Stomach (tissue), 19 donors: ENCODE measurements around the gene COQ8B. TPM values are rescaled to one million over a fixed set of nuclear protein-coding genes. Genes with fewer than 3 reads are reported as not detected.
A peak's percentile ranks its signal among the peaks of the same experiment; 100 is the strongest.
"Not testable (repeated sequence)": the region's sequence is repeated elsewhere in the genome, so short reads cannot be mapped to it uniquely, and the experiment has no call there.

Experiments
- DNase-seq, 2 donors: peaks; one replicate each; pipeline versions ENCODE4 v3.0.0 to v3.0.0-alpha.2; 2013 to 2019
- H3K27ac ChIP-seq, 5 donors: fragments of 200-600 bp in 4 of 5; sonication (generic) in 4 of 5; one replicate each; pipeline ENCODE4 v1.5.1; 2013 to 2019; ENCODE audit warnings: mild to moderate bottlenecking in 1 of 5, moderate library complexity in 1 of 5
- H3K27me3 ChIP-seq, 3 donors: fragments of 200-600 bp; sonication (generic); one replicate each; pipeline ENCODE4 v1.5.1; 2017 to 2019; ENCODE audit warnings: mixed run types in 1 of 3
- H3K36me3 ChIP-seq, 4 donors: fragments of 200-600 bp; sonication (generic); 1 replicate in 3 of 4; 2 replicates in 1 of 4; pipeline ENCODE4 v1.5.1; 2016 to 2019
- H3K4me1 ChIP-seq, 4 donors: fragments of 200-600 bp; sonication (generic); one replicate each; pipeline ENCODE4 v1.5.1; 2016 to 2019
- H3K4me3 ChIP-seq, 4 donors: fragments of 200-600 bp; sonication (generic) in 3 of 4; one replicate each; pipeline ENCODE4 v1.5.1; 2016 to 2019; ENCODE audit warnings: mild to moderate bottlenecking in 1 of 4
- H3K9me3 ChIP-seq, 4 donors: fragments of 200-600 bp; sonication (generic); one replicate each; pipeline ENCODE4 v1.5.1; 2016 to 2019
- EP300 ChIP-seq: sonication (generic); formaldehyde crosslinking; IDR thresholded peaks from one replicate; pipeline ENCODE4 v1.6.1; 2017; ENCODE audit warnings: antibody characterized with exemption
- POLR2A ChIP-seq, 4 donors: fragments of 450-650 bp; IDR thresholded peaks; one replicate each; pipeline ENCODE4 v1.6.1; 2016; ENCODE audit warnings: antibody characterized with exemption in 4 of 4, control low read depth in 2 of 4, mild to moderate bottlenecking in 1 of 4, moderate library complexity in 1 of 4
- POLR2AphosphoS5 ChIP-seq, 3 donors: sonication (generic); formaldehyde crosslinking; IDR thresholded peaks; one replicate each; pipeline ENCODE4 v1.6.1; 2016; ENCODE audit warnings: antibody characterized with exemption in 3 of 3
- WGBS, 5 donors: extraction: QIAGEN DNeasy Blood & Tissue Kit in 3 of 5; methylation state at CpG; one replicate each; pipeline versions ENCODE4 v1.1.5 to v1.1.7; 2013 to 2018; 5-methylcytosine and 5-hydroxymethylcytosine counted together
- intact Hi-C: fragments of 100-400 bp; cut with DNase I; formaldehyde crosslinking; loops from one replicate; pipeline ENCODE4 v1.15.1; 2023; ENCODE audit warnings: low total_unique reads
- long read RNA-seq, 10 donors: transcript quantifications; one replicate each; lab custom pipeline, GENCODE V29; 2026
- polyA plus RNA-seq, 3 donors: library from polyadenylated mRNA; stranded (reverse); fragments of 200-250 nt; gene quantifications; one replicate each; pipeline ENCODE4 v1.2.3, GENCODE V29; 2013
- total RNA-seq, 5 donors: library from RNA; depleted of rRNA; stranded (reverse); fragments of >200 nt; gene quantifications; one replicate each; pipeline versions ENCODE4 v1.1.0 to v1.2.3, GENCODE V29; 2014 to 2016
- TF ChIP-seq, protein P1 (sequence below), 7 experiments: fragments of 450-650 bp in 4 of 7; fragments of 200-600 bp in 3 of 7; sonication (generic) in 3 of 7; IDR thresholded peaks; one replicate each; pipeline ENCODE4 v1.5.1; 2016 to 2019; ENCODE audit warnings: antibody characterized with exemption in 7 of 7, control low read depth in 2 of 7, mild to moderate bottlenecking in 1 of 7
- donor health status: healthy with polysubstance abuse.
- donor health status: Bipolar disorder and iron deficiency.
- donor health status: healthy.

The COQ8B gene
- total RNA-seq (10 to 100 TPM; 40.9 to 91.5 (median 52.3) TPM), polyA plus RNA-seq (10 to 100 TPM; 26.9 to 35.2 (median 29.2) TPM)
- long read RNA-seq, donor 1 = 0 reads
- long read RNA-seq, donor 2, partial matches to known transcripts = 0 of 1 reads
- long read RNA-seq, donor 2, other reads (novel, unspliced or antisense) = 0 of 1 reads
- long read RNA-seq, donor 3, partial matches to known transcripts = 0 of 1 reads
- long read RNA-seq, donor 3, other reads (novel, unspliced or antisense) = 0 of 1 reads
- long read RNA-seq, donor 4 = 0 reads
- long read RNA-seq, donor 5, partial matches to known transcripts = 0 of 1 reads
- long read RNA-seq, donor 5, other reads (novel, unspliced or antisense) = 0 of 1 reads
- long read RNA-seq, donor 6, partial matches to known transcripts = 107 of 206 reads
- long read RNA-seq, donor 6, other reads (novel, unspliced or antisense) = 96 of 206 reads
- long read RNA-seq, donor 7, partial matches to known transcripts = 0 of 1 reads
- long read RNA-seq, donor 7, other reads (novel, unspliced or antisense) = 0 of 1 reads
- long read RNA-seq, donor 8 = 0 reads
- long read RNA-seq, donor 9 = 0 reads
- long read RNA-seq, donor 10 = 0 reads

DNA sequence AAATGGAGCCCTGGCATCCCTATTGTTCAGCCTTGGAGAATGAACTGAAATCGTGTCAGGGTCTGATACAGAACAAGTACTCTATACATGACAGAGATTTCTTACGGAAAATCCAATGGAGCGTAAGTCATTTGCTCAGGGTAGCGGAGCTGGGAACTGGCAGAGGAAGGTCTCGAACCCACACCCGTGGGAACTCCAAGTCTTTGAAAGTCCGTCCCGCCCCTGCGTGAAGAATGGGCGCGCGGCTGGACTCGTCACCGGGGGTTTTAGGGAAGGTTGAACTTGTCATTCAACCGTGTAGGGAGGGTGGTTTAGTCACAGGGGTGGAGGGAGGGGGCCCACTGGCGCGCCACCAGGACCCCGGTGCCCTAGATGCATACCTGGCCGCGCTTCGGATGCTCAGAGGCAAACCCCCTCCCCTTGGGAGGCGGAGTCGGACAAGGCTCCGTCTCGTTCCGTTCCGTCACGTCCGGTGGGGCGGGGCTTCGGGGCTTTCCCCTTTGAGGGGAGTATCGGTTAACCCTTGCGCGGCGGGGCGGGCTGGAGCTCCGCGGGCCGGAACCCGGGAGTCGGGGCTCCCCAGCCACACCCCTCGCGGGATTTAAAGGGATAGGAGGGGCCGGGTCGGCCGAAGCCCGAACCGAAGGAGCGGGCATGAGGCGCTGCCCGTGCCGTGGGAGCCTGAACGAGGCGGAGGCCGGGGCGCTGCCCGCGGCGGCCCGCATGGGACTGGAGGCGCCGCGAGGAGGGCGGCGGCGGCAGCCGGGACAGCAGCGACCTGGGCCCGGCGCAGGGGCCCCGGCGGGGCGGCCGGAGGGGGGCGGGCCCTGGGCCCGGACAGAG lies at the start of gene COQ8B, which contains the start of gene ITPKC:
Gene COQ8B, minus strand, starts transcription at position 405 of the 843 bp plus-strand sequence. CDS start 2,254 bp downstream, outside the sequence.
Gene ITPKC, plus strand, starts transcription at position 631 of the 843 bp plus-strand sequence. Its CDS starts 24 bp downstream, at position 655.
- intact Hi-C loops = no loop called here
- Histone ChIP-seq H3K4me1 (peaks cover 36 to 77% (median 58%) of the 10 kb centered on the region in 4 donors), H3K27ac (peak within 1 kb of the TSS; percentile 98 to 100 (median 99)), H3K36me3 (peaks cover 3 to 21% (median 17%) of the 10 kb centered on the region in 4 donors), H3K27me3 (no peaks in the 10 kb centered on the region), H3K4me3 (peak within 1 kb of the TSS; percentile 75 to 88 (median 84)), H3K9me3 (no peaks in the 10 kb centered on the region)
- peak; percentile 76 to 97 (median 95) for TF ChIP-seq POLR2AphosphoS5 (IDR thresholded peaks at IDR 0.05)
- peak in 2 of 4 donors; percentile 58 to 60 for TF ChIP-seq POLR2A (IDR thresholded peaks at IDR 0.05)
- TF ChIP-seq, protein P1, sequence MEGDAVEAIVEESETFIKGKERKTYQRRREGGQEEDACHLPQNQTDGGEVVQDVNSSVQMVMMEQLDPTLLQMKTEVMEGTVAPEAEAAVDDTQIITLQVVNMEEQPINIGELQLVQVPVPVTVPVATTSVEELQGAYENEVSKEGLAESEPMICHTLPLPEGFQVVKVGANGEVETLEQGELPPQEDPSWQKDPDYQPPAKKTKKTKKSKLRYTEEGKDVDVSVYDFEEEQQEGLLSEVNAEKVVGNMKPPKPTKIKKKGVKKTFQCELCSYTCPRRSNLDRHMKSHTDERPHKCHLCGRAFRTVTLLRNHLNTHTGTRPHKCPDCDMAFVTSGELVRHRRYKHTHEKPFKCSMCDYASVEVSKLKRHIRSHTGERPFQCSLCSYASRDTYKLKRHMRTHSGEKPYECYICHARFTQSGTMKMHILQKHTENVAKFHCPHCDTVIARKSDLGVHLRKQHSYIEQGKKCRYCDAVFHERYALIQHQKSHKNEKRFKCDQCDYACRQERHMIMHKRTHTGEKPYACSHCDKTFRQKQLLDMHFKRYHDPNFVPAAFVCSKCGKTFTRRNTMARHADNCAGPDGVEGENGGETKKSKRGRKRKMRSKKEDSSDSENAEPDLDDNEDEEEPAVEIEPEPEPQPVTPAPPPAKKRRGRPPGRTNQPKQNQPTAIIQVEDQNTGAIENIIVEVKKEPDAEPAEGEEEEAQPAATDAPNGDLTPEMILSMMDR (IDR thresholded peaks at IDR 0.05) = peak in 1 of 7 experiments; percentile 29
- no peak for TF ChIP-seq EP300
- WGBS, 5 donors = 0 to 1% (median 0%) methylated on average over 15 to 76 of the region's 76 CpGs
- DNase-seq = peak; percentile 100

DNA sequence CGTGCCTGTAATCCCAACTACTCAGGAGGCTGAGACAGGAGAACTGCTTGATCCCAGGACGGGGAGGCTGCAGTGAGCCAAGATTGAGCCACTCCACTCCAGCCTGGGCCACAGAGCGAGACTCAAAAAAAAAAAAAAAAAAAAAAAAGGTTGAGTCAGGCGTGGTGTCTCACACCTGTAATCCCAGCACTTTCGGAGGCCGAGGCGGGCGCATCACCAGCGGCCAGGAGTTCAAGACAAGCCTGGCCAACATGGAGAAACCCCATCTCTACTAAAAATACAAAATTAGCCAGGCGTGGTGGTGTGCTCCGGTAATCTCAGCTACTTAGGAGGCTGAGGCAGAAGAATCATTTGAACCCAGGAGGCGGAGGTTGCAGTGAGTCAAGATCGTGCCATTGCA lies 49.7 kb upstream of the COQ8B start:
- H3K27ac ChIP-seq, DNase-seq, H3K4me1 ChIP-seq, intact Hi-C loops, H3K4me3 ChIP-seq, H3K9me3 ChIP-seq, H3K27me3 ChIP-seq: not testable (repeated sequence)
- peaks cover 53 to 91% (median 75%) of the 10 kb centered on the region in 4 donors for H3K36me3 ChIP-seq
- WGBS, 5 donors = 93 to 96% (median 94%) methylated on average over 12 to 13 of the region's 13 CpGs

DNA sequence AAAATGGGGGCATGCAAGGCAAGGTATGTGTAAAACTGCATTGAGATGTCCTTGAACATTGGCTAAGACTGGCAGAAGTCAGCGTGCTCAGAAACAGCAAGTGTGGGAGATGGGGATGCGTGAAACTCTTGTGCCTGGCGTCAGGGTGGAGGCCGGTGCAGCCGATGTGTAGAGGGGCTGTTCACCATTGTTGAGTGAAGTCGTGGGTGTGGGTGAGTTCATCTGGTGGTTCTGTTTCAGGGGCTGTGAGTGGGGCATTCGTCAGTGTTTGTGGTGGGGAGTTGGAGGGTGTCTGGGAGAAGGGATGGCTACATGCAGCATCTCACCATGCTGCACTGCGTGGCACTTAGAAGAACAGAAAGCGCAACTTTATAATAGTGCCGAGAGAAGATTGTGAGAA lies 47.3 kb upstream of the COQ8B start:
- peaks cover 76 to 100% (median 96%) of the 10 kb centered on the region in 4 donors for H3K36me3 ChIP-seq
- 85 to 92% (median 89%) methylated on average over 10 of the region's 10 CpGs for WGBS, 5 donors
- TF ChIP-seq, protein P1 (IDR thresholded peaks at IDR 0.05) = no peak
- TF ChIP-seq POLR2A (IDR thresholded peaks at IDR 0.05) (no peak), EP300 (no peak), POLR2AphosphoS5 (IDR thresholded peaks at IDR 0.05) (no peak)

DNA sequence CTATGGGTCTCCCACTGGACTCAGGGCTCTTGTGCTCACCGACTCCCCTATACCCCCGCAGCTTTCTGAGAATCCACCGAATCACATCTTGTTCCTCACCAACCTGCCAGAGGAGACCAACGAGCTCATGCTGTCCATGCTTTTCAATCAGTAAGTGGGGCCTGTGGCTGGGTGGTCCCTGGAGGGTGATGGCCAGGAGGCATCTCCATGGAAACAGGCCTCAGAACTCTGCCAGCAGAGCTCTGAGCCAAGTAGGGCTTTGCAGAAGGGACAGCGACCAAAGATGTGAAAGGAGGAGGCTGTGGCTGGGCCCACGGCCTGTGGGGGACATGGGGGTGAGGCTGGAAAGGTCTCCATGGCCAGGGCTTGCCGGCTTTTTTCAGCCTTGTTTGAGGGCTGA lies 46.8 kb upstream of the COQ8B start:
- H3K27me3 ChIP-seq = no peaks in the 10 kb centered on the region
- no peaks in the 10 kb centered on the region for H3K9me3 ChIP-seq
- no peak overlapping the region for H3K4me3 ChIP-seq
- TF ChIP-seq, protein P1 (IDR thresholded peaks at IDR 0.05) = no peak
- TF ChIP-seq POLR2A (IDR thresholded peaks at IDR 0.05) = no peak
- TF ChIP-seq POLR2AphosphoS5 (IDR thresholded peaks at IDR 0.05) = no peak
- no peak for TF ChIP-seq EP300
- WGBS, 5 donors = 85 to 96% (median 94%) methylated on average over 7 of the region's 7 CpGs
- intact Hi-C loops = no loop called here
- DNase-seq = no peak
- no peak overlapping the region for H3K27ac ChIP-seq
- H3K36me3 ChIP-seq = peaks cover 79 to 100% (median 97%) of the 10 kb centered on the region in 4 donors
- H3K4me1 ChIP-seq = no peaks in the 10 kb centered on the region

More for the DNA sequence above, 47.3 kb upstream of the COQ8B start:
- no peaks in the 10 kb centered on the region for H3K27me3 ChIP-seq
- no peaks in the 10 kb centered on the region for H3K9me3 ChIP-seq
- H3K27ac ChIP-seq = no peak overlapping the region
- no peaks in the 10 kb centered on the region for H3K4me1 ChIP-seq
- DNase-seq = no peak
- intact Hi-C loops = no loop called here
- no peak overlapping the region for H3K4me3 ChIP-seq
